AG08395 (cell line): ENCODE data around the gene AGAP5.
"Not testable (repeated sequence)": the region's sequence is repeated elsewhere in the genome, so short reads cannot be mapped to it uniquely, and the experiment has no call there.

ENCODE experiments used
- DNase-seq: peaks from one replicate; pipeline ENCODE4 v3.0.0; 2012; ENCODE audit warnings: mixed read lengths, low spot score

The AGAP5 gene

GRCh38 chr10:73714483-73714882 lies 16.6 kb upstream of the AGAP5 start:
- DNase-seq, result not testable (repeated sequence)

GRCh38 chr10:73713912-73714311 lies 16.0 kb upstream of the AGAP5 start:
- DNase-seq, result not testable (repeated sequence)

- DNase-seq, result not testable (repeated sequence)
These were observed 13.8 kb upstream of the AGAP5 start for GRCh38 chr10:73711683-73712082.

- not testable (repeated sequence) for DNase-seq
These were observed 10.2 kb upstream of the AGAP5 start for GRCh38 chr10:73708122-73708521.

GRCh38 chr10:73707628-73708027 lies 9.7 kb upstream of the AGAP5 start:
- not testable (repeated sequence) for DNase-seq

GRCh38 chr10:73706488-73706887 lies 8.6 kb upstream of the AGAP5 start:
- DNase-seq, result not testable (repeated sequence)

GRCh38 chr10:73705506-73706072 lies 7.7 kb upstream of the AGAP5 start:
- DNase-seq, result not testable (repeated sequence)

- DNase-seq, result not testable (repeated sequence)
These were observed 6.0 kb upstream of the AGAP5 start for GRCh38 chr10:73703924-73704323.

GRCh38 chr10:73698819-73699218 lies 910 bp upstream of the AGAP5 start:
- DNase-seq, result not testable (repeated sequence)

- not testable (repeated sequence) for DNase-seq
These were observed 2.6 kb downstream of the AGAP5 start for GRCh38 chr10:73695302-73695701.

- not testable (repeated sequence) for DNase-seq
These were observed 7.2 kb downstream of the AGAP5 start for GRCh38 chr10:73690755-73691154.

- not testable (repeated sequence) for DNase-seq
These were observed 8.3 kb downstream of the AGAP5 start for GRCh38 chr10:73689596-73689995.

GRCh38 chr10:73687641-73688040 lies 10.3 kb downstream of the AGAP5 start:
- not testable (repeated sequence) for DNase-seq

- not testable (repeated sequence) for DNase-seq
These were observed 23.4 kb downstream of the AGAP5 start for GRCh38 chr10:73674546-73674945.

- DNase-seq, result not testable (repeated sequence)
These were observed 29.5 kb downstream of the AGAP5 start for GRCh38 chr10:73668378-73668777.

GRCh38 chr10:73666153-73666809 lies 31.6 kb downstream of the AGAP5 start:
- peak; percentile 54 for DNase-seq

GRCh38 chr10:73665581-73665980 lies 32.3 kb downstream of the AGAP5 start:
- DNase-seq, result not testable (repeated sequence)

GRCh38 chr10:73664156-73665040 lies 33.5 kb downstream of the AGAP5 start:
- DNase-seq, result not testable (repeated sequence)

- not testable (repeated sequence) for DNase-seq
These were observed 34.3 kb downstream of the AGAP5 start for GRCh38 chr10:73663621-73664020.

GRCh38 chr10:73662705-73663104 lies 35.2 kb downstream of the AGAP5 start:
- not testable (repeated sequence) for DNase-seq

GRCh38 chr10:73655990-73656298 lies 42.0 kb downstream of the AGAP5 start, which contains the start of gene SYNPO2L:
Gene SYNPO2L, minus strand, starts transcription at chr10:73656029. Its CDS starts 107 bp downstream, at chr10:73655922.
- DNase-seq, result no peak

- DNase-seq, result no peak
These were observed 42.5 kb downstream of the AGAP5 start for GRCh38 chr10:73655257-73655989.
